Spinal cord (tissue), 10 donors: Measurements from ENCODE around the gene SPTBN1. TPM values are rescaled to one million over a fixed set of nuclear protein-coding genes. Genes with fewer than 3 reads are reported as not detected.
"Not testable (repeated sequence)": the region's sequence is repeated elsewhere in the genome, so short reads cannot be mapped to it uniquely, and the experiment has no call there.

ENCODE experiments used
- DNase-seq, 6 donors: peaks; one replicate each; pipeline versions ENCODE4 v3.0.0 to v3.0.0-alpha.2; 2013 to 2015; ENCODE audit warnings: low spot score in 6 of 6, low read depth in 4 of 6
- H3K27ac ChIP-seq: one replicate; pipeline ENCODE4 v1.5.1; 2013; ENCODE audit warnings: low read depth, low read length, control low read depth
- H3K27me3 ChIP-seq: one replicate; pipeline ENCODE4 v1.6.1; 2013; ENCODE audit warnings: low read length; ENCODE audit not compliant: control insufficient read depth, insufficient read depth
- H3K36me3 ChIP-seq: one replicate; pipeline ENCODE4 v1.6.1; 2013; ENCODE audit warnings: low read length; ENCODE audit not compliant: control insufficient read depth, insufficient read depth
- H3K4me1 ChIP-seq: one replicate; pipeline ENCODE4 v1.6.1; 2013; ENCODE audit warnings: low read length; ENCODE audit not compliant: control insufficient read depth, insufficient read depth
- H3K4me3 ChIP-seq: one replicate; pipeline ENCODE4 v1.5.1; 2013; ENCODE audit warnings: low read depth, low read length, control low read depth
- H3K9me3 ChIP-seq: one replicate; pipeline ENCODE4 v1.6.1; 2013; ENCODE audit warnings: low read length; ENCODE audit not compliant: control insufficient read depth, insufficient read depth
- WGBS: methylation state at CpG from one replicate; pipeline ENCODE4 v1.1.5; 2013; ENCODE audit warnings: missing lambda C conversion rate; ENCODE audit not compliant: insufficient coverage; 5-methylcytosine and 5-hydroxymethylcytosine counted together
- polyA plus RNA-seq, 2 donors: library from polyadenylated mRNA; unstranded; fragments of 120-200 nt; gene quantifications; one replicate each; pipeline ENCODE4 v1.2.1, GENCODE V29; 2013; ENCODE audit not compliant: insufficient read length in 2 of 2
- total RNA-seq, 2 donors: library from RNA; depleted of rRNA in 1 of 2; stranded (reverse); fragments of 120-200 nt in 1 of 2; fragments of >200 nt in 1 of 2; gene quantifications; one replicate each; pipeline versions ENCODE4 v1.2.3 to v1.2.4, GENCODE V29; 2013 to 2014
- donor health status: healthy.

The SPTBN1 gene
- total and polyA plus RNA-seq, 4 donors, result 351 to 501 (median 426) TPM

GRCh38 chr2:54529518-54529917 lies 73.4 kb downstream of the SPTBN1 start:
- WGBS, result no CpG with 5 or more reads among the region's 1 CpG
- not testable (repeated sequence) for H3K27me3 ChIP-seq, H3K27ac ChIP-seq, H3K9me3 ChIP-seq, H3K4me1 ChIP-seq, H3K4me3 ChIP-seq, DNase-seq
- H3K36me3 ChIP-seq, result peaks cover 12% of the 10 kb centered on the region

GRCh38 chr2:54529935-54530334 lies 73.8 kb downstream of the SPTBN1 start:
- Histone ChIP-seq H3K36me3 (peaks cover 15% of the 10 kb centered on the region), H3K27ac (no peak overlapping the region), H3K9me3 (no peaks in the 10 kb centered on the region), H3K4me1 (no peaks in the 10 kb centered on the region), H3K4me3 (no peak overlapping the region), H3K27me3 (no peaks in the 10 kb centered on the region)
- WGBS, result no CpG with 5 or more reads among the region's 2 CpGs
- DNase-seq, result no peak

- Histone ChIP-seq H3K4me1 (no peaks in the 10 kb centered on the region), H3K27ac (no peak overlapping the region), H3K4me3 (no peak overlapping the region), H3K9me3 (no peaks in the 10 kb centered on the region), H3K36me3 (peaks cover 13% of the 10 kb centered on the region), H3K27me3 (no peaks in the 10 kb centered on the region)
- no peak for DNase-seq
- WGBS, result 95% methylated on average over 4 of the region's 5 CpGs
Observed at GRCh38 chr2:54531558-54531957, 75.4 kb downstream of the SPTBN1 start.

GRCh38 chr2:54534221-54534620 lies 78.1 kb downstream of the SPTBN1 start:
- peaks cover 17% of the 10 kb centered on the region for H3K36me3 ChIP-seq
- WGBS, result no CpG with 5 or more reads among the region's 1 CpG

GRCh38 chr2:54534625-54535024 lies 78.5 kb downstream of the SPTBN1 start:
- no peaks in the 10 kb centered on the region for H3K4me1 ChIP-seq
- DNase-seq, result no peak
- peaks cover 17% of the 10 kb centered on the region for H3K36me3 ChIP-seq
- no peak overlapping the region for H3K4me3 ChIP-seq
- no peaks in the 10 kb centered on the region for H3K9me3 ChIP-seq
- 69% methylated on average over 2 of the region's 2 CpGs for WGBS
- H3K27me3 ChIP-seq, result no peaks in the 10 kb centered on the region
- peak overlapping the region; percentile 15 for H3K27ac ChIP-seq

More at GRCh38 chr2:54534221-54534620, 78.1 kb downstream of the SPTBN1 start:
- Histone ChIP-seq H3K9me3 (no peaks in the 10 kb centered on the region), H3K27me3 (no peaks in the 10 kb centered on the region), H3K4me1 (no peaks in the 10 kb centered on the region), H3K27ac (no peak overlapping the region), H3K4me3 (no peak overlapping the region)
- no peak for DNase-seq

- H3K27me3 ChIP-seq, result no peaks in the 10 kb centered on the region
- WGBS, result 100% methylated on average over 3 of the region's 4 CpGs
- no peak for DNase-seq
- no peaks in the 10 kb centered on the region for H3K4me1 ChIP-seq
- H3K9me3 ChIP-seq, result no peaks in the 10 kb centered on the region
- no peak overlapping the region for H3K4me3 ChIP-seq
- peaks cover 17% of the 10 kb centered on the region for H3K36me3 ChIP-seq
- no peak overlapping the region for H3K27ac ChIP-seq
Observed at GRCh38 chr2:54535599-54536195, 79.6 kb downstream of the SPTBN1 start.

- WGBS, result 100% methylated on average over 1 of the region's 2 CpGs
- Histone ChIP-seq H3K9me3 (no peaks in the 10 kb centered on the region), H3K27me3 (no peaks in the 10 kb centered on the region), H3K4me1 (no peaks in the 10 kb centered on the region), H3K4me3 (no peak overlapping the region), H3K36me3 (peaks cover 14% of the 10 kb centered on the region), H3K27ac (no peak overlapping the region)
- no peak for DNase-seq
Observed at GRCh38 chr2:54536720-54537119, 80.6 kb downstream of the SPTBN1 start.

GRCh38 chr2:54538537-54538936 lies 82.4 kb downstream of the SPTBN1 start:
- 100% methylated on average over 5 of the region's 5 CpGs for WGBS
- DNase-seq, result no peak
- Histone ChIP-seq H3K27me3 (no peaks in the 10 kb centered on the region), H3K9me3 (no peaks in the 10 kb centered on the region), H3K36me3 (peaks cover 10% of the 10 kb centered on the region), H3K4me3 (no peak overlapping the region), H3K4me1 (no peaks in the 10 kb centered on the region), H3K27ac (no peak overlapping the region)

GRCh38 chr2:54539683-54540082 lies 83.6 kb downstream of the SPTBN1 start:
- Histone ChIP-seq H3K4me1 (no peaks in the 10 kb centered on the region), H3K27ac (no peak overlapping the region), H3K36me3 (peaks cover 8% of the 10 kb centered on the region), H3K4me3 (no peak overlapping the region), H3K27me3 (no peaks in the 10 kb centered on the region), H3K9me3 (no peaks in the 10 kb centered on the region)
- DNase-seq, result no peak
- 80% methylated on average over 1 of the region's 6 CpGs for WGBS

GRCh38 chr2:54540194-54540593 lies 84.1 kb downstream of the SPTBN1 start:
- no CpG with 5 or more reads among the region's 1 CpG for WGBS
- H3K4me1 ChIP-seq, result no peaks in the 10 kb centered on the region

More at GRCh38 chr2:54540194-54540593, 84.1 kb downstream of the SPTBN1 start:
- Histone ChIP-seq H3K4me3 (no peak overlapping the region), H3K36me3 (peaks cover 7% of the 10 kb centered on the region), H3K27me3 (no peaks in the 10 kb centered on the region), H3K27ac (no peak overlapping the region), H3K9me3 (no peaks in the 10 kb centered on the region)
- DNase-seq, result no peak
